ENCODE results near the gene ZNHIT1.

Gene ZNHIT1

DNA sequence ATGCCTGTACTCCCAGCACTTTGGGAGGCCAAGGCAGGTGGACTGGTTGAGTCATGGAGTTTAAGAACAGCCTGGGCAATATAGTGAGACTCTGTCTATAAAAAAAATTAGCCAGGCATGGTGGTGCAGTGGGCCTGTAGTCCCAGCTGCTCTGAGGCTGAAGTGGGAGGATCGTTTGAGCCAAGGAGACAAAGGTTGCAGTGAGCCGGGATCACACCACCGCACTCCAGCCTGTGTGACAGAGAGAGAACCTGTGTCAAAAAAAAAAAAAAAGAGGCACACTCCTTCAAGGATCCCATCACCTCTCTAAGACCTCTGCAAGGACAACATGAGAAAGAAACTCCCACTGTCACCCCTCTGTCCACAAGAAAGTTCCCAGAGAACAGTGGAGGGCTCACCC is 42.3 kb upstream of the ZNHIT1 start:
- Histone ChIP-seq H3K27ac (ENCODE audit: low read length) (no peak overlapping the region), H3K9me3 (ENCODE audit: insufficient read depth, low read length) (no peaks in the 10 kb centered on the region), H3K36me3 (replicated peaks; ENCODE audit: low read depth, low read length) (no peaks in the 10 kb centered on the region), H3K4me2 (ENCODE audit: low read length) (no peak overlapping the region), H2AFZ (ENCODE audit: low read depth, low read length) (no peak overlapping the region), H3K4me3 (ENCODE audit: low read length) (no peak overlapping the region), H3K27me3 (ENCODE audit: low read depth, low read length) (peaks cover 13% of the 10 kb centered on the region), H4K20me1 (ENCODE audit: insufficient read depth, low read length) (no peaks in the 10 kb centered on the region), H3K79me2 (ENCODE audit: low read length) (no peaks in the 10 kb centered on the region), H3K4me1 (ENCODE audit: low read length) (no peaks in the 10 kb centered on the region), H3K9ac (ENCODE audit: low read length) (no peak overlapping the region)
- TF ChIP-seq, protein P1, sequence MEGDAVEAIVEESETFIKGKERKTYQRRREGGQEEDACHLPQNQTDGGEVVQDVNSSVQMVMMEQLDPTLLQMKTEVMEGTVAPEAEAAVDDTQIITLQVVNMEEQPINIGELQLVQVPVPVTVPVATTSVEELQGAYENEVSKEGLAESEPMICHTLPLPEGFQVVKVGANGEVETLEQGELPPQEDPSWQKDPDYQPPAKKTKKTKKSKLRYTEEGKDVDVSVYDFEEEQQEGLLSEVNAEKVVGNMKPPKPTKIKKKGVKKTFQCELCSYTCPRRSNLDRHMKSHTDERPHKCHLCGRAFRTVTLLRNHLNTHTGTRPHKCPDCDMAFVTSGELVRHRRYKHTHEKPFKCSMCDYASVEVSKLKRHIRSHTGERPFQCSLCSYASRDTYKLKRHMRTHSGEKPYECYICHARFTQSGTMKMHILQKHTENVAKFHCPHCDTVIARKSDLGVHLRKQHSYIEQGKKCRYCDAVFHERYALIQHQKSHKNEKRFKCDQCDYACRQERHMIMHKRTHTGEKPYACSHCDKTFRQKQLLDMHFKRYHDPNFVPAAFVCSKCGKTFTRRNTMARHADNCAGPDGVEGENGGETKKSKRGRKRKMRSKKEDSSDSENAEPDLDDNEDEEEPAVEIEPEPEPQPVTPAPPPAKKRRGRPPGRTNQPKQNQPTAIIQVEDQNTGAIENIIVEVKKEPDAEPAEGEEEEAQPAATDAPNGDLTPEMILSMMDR (IDR thresholded peaks at IDR 0.05; ENCODE audit: low read depth, low read length) = no peak
- TF ChIP-seq EZH2phosphoT487 (IDR thresholded peaks at IDR 0.05; ENCODE audit: low read depth) = no peak

DNA sequence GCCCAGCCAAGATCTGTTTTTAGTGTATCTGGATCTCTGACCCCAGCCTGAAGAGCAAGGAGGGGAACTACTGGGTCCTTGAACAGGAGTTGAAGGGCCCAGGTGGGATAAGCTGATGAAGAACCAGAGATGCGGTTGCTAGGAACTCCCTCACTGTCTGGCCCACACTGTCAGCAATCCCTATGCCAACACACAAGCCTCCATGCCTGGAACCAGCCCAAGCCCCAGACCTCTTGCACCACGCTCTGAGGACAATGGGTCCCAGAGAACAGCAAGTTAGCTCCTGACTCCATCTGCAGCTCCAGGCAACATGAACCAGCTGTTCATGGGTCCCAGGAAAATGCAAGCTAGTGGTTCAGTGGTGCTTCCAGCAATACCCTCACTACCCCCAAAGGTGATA is 40.3 kb upstream of the ZNHIT1 start:
- H3K9ac ChIP-seq (ENCODE audit: low read length) = no peak overlapping the region
- H3K4me3 ChIP-seq (ENCODE audit: low read length) = no peak overlapping the region
- no peaks in the 10 kb centered on the region for H3K79me2 ChIP-seq (ENCODE audit: low read length)
- H3K27ac ChIP-seq (ENCODE audit: low read length) = no peak overlapping the region
- H3K4me2 ChIP-seq (ENCODE audit: low read length) = no peak overlapping the region
- no peaks in the 10 kb centered on the region for H3K36me3 ChIP-seq (replicated peaks; ENCODE audit: low read depth, low read length)
- no peak for TF ChIP-seq EZH2phosphoT487 (IDR thresholded peaks at IDR 0.05; ENCODE audit: low read depth)
- H3K4me1 ChIP-seq (ENCODE audit: low read length) = peaks cover 6% of the 10 kb centered on the region
- no peak overlapping the region for H2AFZ ChIP-seq (ENCODE audit: low read depth, low read length)
- H4K20me1 ChIP-seq (ENCODE audit: insufficient read depth, low read length) = no peaks in the 10 kb centered on the region
- peaks cover 3% of the 10 kb centered on the region; the same call in 1 of the 2 replicates for H3K27me3 ChIP-seq (ENCODE audit: low read depth, low read length)
- no peaks in the 10 kb centered on the region for H3K9me3 ChIP-seq (ENCODE audit: insufficient read depth, low read length)

DNA sequence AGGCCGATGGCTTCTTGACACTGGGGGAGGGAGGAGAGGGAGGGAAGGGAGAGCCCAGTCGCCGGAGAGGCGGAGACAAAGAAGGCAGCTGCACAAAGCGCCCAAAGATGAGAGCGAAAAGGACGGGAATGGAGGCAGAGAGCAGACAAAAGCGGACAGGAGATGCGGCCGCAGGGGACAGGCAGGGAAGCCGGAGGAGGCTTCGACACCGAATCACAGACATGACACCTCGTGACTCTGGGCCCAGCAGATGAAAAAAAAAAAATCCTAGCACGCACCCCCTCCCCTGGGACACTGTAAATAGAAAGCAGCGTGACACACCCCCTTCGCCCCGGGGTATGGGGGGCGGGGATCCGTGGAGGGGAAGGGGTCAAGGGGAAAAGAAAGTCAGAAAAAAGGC is 38.8 kb upstream of the ZNHIT1 start:
- H3K27me3 ChIP-seq (ENCODE audit: low read depth, low read length) = peaks cover 3% of the 10 kb centered on the region; the same call in 1 of the 2 replicates
- TF ChIP-seq, protein P1 (IDR thresholded peaks at IDR 0.05; ENCODE audit: low read depth, low read length) = no peak
- TF ChIP-seq EZH2phosphoT487 (IDR thresholded peaks at IDR 0.05; ENCODE audit: low read depth) = no peak

DNA sequence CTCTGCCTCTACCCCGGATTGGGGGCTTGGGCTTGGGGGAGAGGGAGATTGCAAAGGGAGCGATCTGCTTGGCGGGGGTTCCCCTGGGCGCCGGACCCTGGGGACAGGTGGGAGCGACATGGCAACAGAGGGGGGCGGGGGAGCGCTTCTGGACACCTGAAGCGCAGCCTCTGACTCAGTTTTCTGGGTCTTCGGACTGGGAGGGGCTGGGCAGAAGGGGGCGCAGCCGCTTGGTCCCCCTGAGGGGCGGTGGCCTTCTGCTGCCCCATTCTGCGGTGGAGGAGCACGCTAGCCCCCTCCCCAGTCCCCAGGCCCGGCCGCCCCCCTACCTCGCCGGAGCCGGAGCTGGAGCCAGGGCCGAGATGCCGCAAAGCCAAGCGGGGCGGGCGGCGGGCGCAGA is 38.3 kb upstream of the ZNHIT1 start:
- H3K4me1 ChIP-seq (ENCODE audit: low read length) = peaks cover 7% of the 10 kb centered on the region
- H3K27me3 ChIP-seq (ENCODE audit: low read depth, low read length) = peaks cover 3% of the 10 kb centered on the region; the same call in 1 of the 2 replicates
- H3K9me3 ChIP-seq (ENCODE audit: insufficient read depth, low read length) = no peaks in the 10 kb centered on the region
- H3K4me2 ChIP-seq (ENCODE audit: low read length) = no peak overlapping the region
- no peaks in the 10 kb centered on the region for H3K36me3 ChIP-seq (replicated peaks; ENCODE audit: low read depth, low read length)
- no peak overlapping the region for H3K9ac ChIP-seq (ENCODE audit: low read length)
- no peak overlapping the region for H3K27ac ChIP-seq (ENCODE audit: low read length)
- H3K79me2 ChIP-seq (ENCODE audit: low read length) = no peaks in the 10 kb centered on the region
- H2AFZ ChIP-seq (ENCODE audit: low read depth, low read length) = no peak overlapping the region
- no peaks in the 10 kb centered on the region for H4K20me1 ChIP-seq (ENCODE audit: insufficient read depth, low read length)
- no peak for TF ChIP-seq EZH2phosphoT487 (IDR thresholded peaks at IDR 0.05; ENCODE audit: low read depth)
- TF ChIP-seq, protein P1 (IDR thresholded peaks at IDR 0.05; ENCODE audit: low read depth, low read length) = no peak
- no peak overlapping the region for H3K4me3 ChIP-seq (ENCODE audit: low read length)

More for the DNA sequence above, 38.8 kb upstream of the ZNHIT1 start:
- no peak overlapping the region for H3K4me2 ChIP-seq (ENCODE audit: low read length)
- peaks cover 7% of the 10 kb centered on the region for H3K4me1 ChIP-seq (ENCODE audit: low read length)
- no peaks in the 10 kb centered on the region for H3K36me3 ChIP-seq (replicated peaks; ENCODE audit: low read depth, low read length)
- H3K9ac ChIP-seq (ENCODE audit: low read length) = no peak overlapping the region
- H3K27ac ChIP-seq (ENCODE audit: low read length) = no peak overlapping the region
- no peak overlapping the region for H2AFZ ChIP-seq (ENCODE audit: low read depth, low read length)
- H4K20me1 ChIP-seq (ENCODE audit: insufficient read depth, low read length) = no peaks in the 10 kb centered on the region
- no peaks in the 10 kb centered on the region for H3K79me2 ChIP-seq (ENCODE audit: low read length)
- H3K9me3 ChIP-seq (ENCODE audit: insufficient read depth, low read length) = no peaks in the 10 kb centered on the region
- no peak overlapping the region for H3K4me3 ChIP-seq (ENCODE audit: low read length)

Data from OCI-LY3 (cell line).